Dendritic cell treated with granulocyte-macrophage colony-stimulating factor and Interleukin-4, amounts not matched to agents 40 ng/mL and 50 ng/mL, for 4 days (primary cell): ENCODE measurements around the gene U2AF1.
"Not testable (repeated sequence)": the region's sequence is repeated elsewhere in the genome, so short reads cannot be mapped to it uniquely, and the experiment has no call there.

Experiments
- H3K27ac Mint-ChIP-seq: one replicate; pipeline ENCODE4 v1.8.0; 2022; ENCODE audit warnings: mild to moderate bottlenecking, mixed read lengths
- H3K27me3 Mint-ChIP-seq: one replicate; pipeline ENCODE4 v1.8.0; 2022; ENCODE audit warnings: mild to moderate bottlenecking, mixed read lengths
- H3K36me3 Mint-ChIP-seq: one replicate; pipeline ENCODE4 v1.8.0; 2022; ENCODE audit warnings: low read depth, mixed read lengths
- H3K4me1 Mint-ChIP-seq: one replicate; pipeline ENCODE4 v1.8.0; 2022; ENCODE audit warnings: low read depth, mixed read lengths
- H3K4me3 Mint-ChIP-seq: one replicate; pipeline ENCODE4 v1.8.0; 2022; ENCODE audit warnings: mild to moderate bottlenecking, moderate library complexity, mixed read lengths
- H3K9me3 Mint-ChIP-seq: one replicate; pipeline ENCODE4 v1.8.0; 2022; ENCODE audit warnings: mixed read lengths
- intact Hi-C: fragments of 100-400 bp; cut with micrococcal nuclease; formaldehyde crosslinking; loops from one replicate; pipeline ENCODE4 v1.15.0; 2022

Gene U2AF1, protein sequence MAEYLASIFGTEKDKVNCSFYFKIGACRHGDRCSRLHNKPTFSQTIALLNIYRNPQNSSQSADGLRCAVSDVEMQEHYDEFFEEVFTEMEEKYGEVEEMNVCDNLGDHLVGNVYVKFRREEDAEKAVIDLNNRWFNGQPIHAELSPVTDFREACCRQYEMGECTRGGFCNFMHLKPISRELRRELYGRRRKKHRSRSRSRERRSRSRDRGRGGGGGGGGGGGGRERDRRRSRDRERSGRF

GRCh38 chr21:43106965-43107793 lies at the start of gene U2AF1:
Gene U2AF1 (minus strand): TSS chr21:43107570. CDS start chr21:43107494, 76 bp downstream.
- H3K4me1 Mint-ChIP-seq, intact Hi-C loops, H3K36me3 Mint-ChIP-seq, H3K27me3 Mint-ChIP-seq, H3K9me3 Mint-ChIP-seq: not testable (repeated sequence)
- H3K27ac Mint-ChIP-seq: peak within 1 kb of the TSS; percentile 53
- H3K4me3 Mint-ChIP-seq: peak within 1 kb of the TSS; percentile 64

DNA sequence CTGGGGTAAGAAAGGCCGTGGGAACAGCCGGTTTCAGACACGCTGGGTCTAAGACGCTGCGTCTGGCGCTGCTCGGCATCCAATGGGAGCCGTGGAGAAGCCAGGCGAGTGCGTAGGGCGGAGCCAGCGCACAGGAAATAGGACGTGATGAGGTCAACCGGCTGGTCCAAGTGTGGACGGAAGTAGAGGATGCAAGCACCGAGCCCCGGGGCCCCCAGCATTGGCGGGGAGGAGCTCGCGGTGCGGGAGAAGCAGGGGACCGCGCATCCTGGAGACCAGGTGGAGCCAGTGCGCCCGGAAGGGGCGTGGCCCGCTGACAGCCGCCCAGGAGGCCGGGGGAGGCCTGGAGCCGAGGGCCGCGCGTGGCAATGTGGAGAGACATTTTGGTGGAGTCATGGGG lies 46.2 kb upstream of the U2AF1 start:
- H3K36me3 Mint-ChIP-seq, H3K27ac Mint-ChIP-seq, H3K4me1 Mint-ChIP-seq, intact Hi-C loops, H3K27me3 Mint-ChIP-seq, H3K4me3 Mint-ChIP-seq, H3K9me3 Mint-ChIP-seq: not testable (repeated sequence)

- H3K27me3 Mint-ChIP-seq, H3K4me3 Mint-ChIP-seq, H3K9me3 Mint-ChIP-seq, H3K27ac Mint-ChIP-seq, intact Hi-C loops, H3K36me3 Mint-ChIP-seq, H3K4me1 Mint-ChIP-seq: not testable (repeated sequence)
Observed at GRCh38 chr21:43149344-43149743, 42.0 kb upstream of the U2AF1 start.

DNA sequence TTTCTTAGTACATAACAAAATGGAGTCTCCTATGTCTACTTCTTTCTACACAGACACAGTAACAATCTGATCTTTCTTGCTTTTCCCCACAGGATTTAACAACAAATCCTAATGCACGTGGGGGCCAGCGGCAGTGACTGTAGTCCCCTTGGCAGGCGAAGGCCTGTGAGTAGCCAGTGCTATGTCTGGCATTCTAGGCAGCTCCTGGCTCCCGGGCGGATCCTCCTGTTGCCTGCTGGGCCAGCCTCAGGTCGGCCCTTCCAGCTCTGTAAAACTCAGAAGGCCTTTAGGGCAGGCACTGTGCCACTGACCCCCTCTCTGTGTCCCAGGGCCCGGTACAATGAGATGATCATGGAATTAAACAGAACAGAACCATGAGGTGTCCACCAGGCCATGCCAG lies 40.6 kb upstream of the U2AF1 start:
- H3K4me3 Mint-ChIP-seq, H3K36me3 Mint-ChIP-seq, H3K9me3 Mint-ChIP-seq, H3K27ac Mint-ChIP-seq, H3K27me3 Mint-ChIP-seq, H3K4me1 Mint-ChIP-seq, intact Hi-C loops: not testable (repeated sequence)

- H3K36me3 Mint-ChIP-seq, H3K27ac Mint-ChIP-seq, H3K4me1 Mint-ChIP-seq, H3K9me3 Mint-ChIP-seq, H3K27me3 Mint-ChIP-seq, H3K4me3 Mint-ChIP-seq, intact Hi-C loops: not testable (repeated sequence)
Observed at GRCh38 chr21:43146637-43147036, 39.3 kb upstream of the U2AF1 start.

GRCh38 chr21:43141407-43141806 lies 34.0 kb upstream of the U2AF1 start:
- H3K9me3 Mint-ChIP-seq, H3K36me3 Mint-ChIP-seq, intact Hi-C loops, H3K27me3 Mint-ChIP-seq, H3K27ac Mint-ChIP-seq, H3K4me1 Mint-ChIP-seq, H3K4me3 Mint-ChIP-seq: not testable (repeated sequence)

- H3K4me3 Mint-ChIP-seq, H3K4me1 Mint-ChIP-seq, H3K36me3 Mint-ChIP-seq, H3K27me3 Mint-ChIP-seq, H3K27ac Mint-ChIP-seq, intact Hi-C loops, H3K9me3 Mint-ChIP-seq: not testable (repeated sequence)
Observed at GRCh38 chr21:43138944-43139343, 31.6 kb upstream of the U2AF1 start.

- intact Hi-C loops: not testable (repeated sequence)
Observed at GRCh38 chr21:43134520-43134919, 27.1 kb upstream of the U2AF1 start.

GRCh38 chr21:43130094-43130493 lies 22.7 kb upstream of the U2AF1 start:
- H3K27ac Mint-ChIP-seq, H3K36me3 Mint-ChIP-seq, H3K27me3 Mint-ChIP-seq, H3K9me3 Mint-ChIP-seq, intact Hi-C loops, H3K4me3 Mint-ChIP-seq, H3K4me1 Mint-ChIP-seq: not testable (repeated sequence)

More at GRCh38 chr21:43134520-43134919, 27.1 kb upstream of the U2AF1 start:
- H3K36me3 Mint-ChIP-seq, H3K27me3 Mint-ChIP-seq, H3K27ac Mint-ChIP-seq, H3K4me1 Mint-ChIP-seq, H3K4me3 Mint-ChIP-seq, H3K9me3 Mint-ChIP-seq: not testable (repeated sequence)

GRCh38 chr21:43115956-43116355 lies 8.6 kb upstream of the U2AF1 start:
- H3K27me3 Mint-ChIP-seq, intact Hi-C loops, H3K36me3 Mint-ChIP-seq, H3K4me1 Mint-ChIP-seq, H3K9me3 Mint-ChIP-seq, H3K4me3 Mint-ChIP-seq, H3K27ac Mint-ChIP-seq: not testable (repeated sequence)

GRCh38 chr21:43114483-43114882 lies 7.1 kb upstream of the U2AF1 start:
- intact Hi-C loops, H3K27ac Mint-ChIP-seq, H3K4me1 Mint-ChIP-seq, H3K4me3 Mint-ChIP-seq, H3K9me3 Mint-ChIP-seq, H3K36me3 Mint-ChIP-seq, H3K27me3 Mint-ChIP-seq: not testable (repeated sequence)

DNA sequence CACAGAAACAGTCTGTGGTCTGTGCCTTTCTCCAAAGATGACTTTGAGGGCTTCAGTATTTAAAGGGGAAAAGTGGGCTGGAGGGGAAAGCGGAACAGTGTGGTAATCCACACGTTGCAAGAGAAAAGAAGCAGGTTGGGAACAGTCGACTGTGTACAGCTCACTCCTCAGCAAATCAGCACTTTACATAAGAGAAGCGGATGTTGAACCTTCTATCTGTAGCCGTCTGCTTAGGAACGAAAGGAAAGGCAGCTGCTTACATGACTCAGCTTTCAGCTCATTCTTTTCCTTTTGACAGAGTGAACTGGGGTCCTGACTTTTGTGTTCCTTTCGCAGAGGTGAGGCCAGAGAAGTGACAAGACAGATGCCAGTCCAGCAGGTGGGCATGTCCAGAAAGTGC lies 1.6 kb upstream of the U2AF1 start:
- H3K36me3 Mint-ChIP-seq, H3K9me3 Mint-ChIP-seq, intact Hi-C loops, H3K4me3 Mint-ChIP-seq, H3K27ac Mint-ChIP-seq, H3K4me1 Mint-ChIP-seq, H3K27me3 Mint-ChIP-seq: not testable (repeated sequence)

DNA sequence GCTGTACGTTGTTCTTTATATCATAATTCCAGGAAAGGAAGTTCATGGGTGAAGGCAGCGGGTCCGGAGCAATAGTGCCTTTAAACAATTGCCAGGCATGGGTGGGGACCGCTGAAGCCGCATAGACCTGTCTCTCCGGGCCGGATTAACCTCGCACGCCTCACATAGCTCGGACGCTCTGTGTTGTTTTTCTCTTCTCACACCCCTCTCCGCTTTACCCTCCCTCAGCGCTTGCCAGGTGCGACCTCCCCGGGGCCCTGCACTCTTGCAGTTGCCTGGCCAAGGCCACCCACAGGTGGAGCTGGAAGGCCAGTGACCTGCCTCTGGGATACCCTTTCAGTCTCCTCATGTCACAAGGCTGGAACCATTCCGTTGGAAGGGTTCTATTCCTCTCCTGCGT lies 807 bp upstream of the U2AF1 start:
- H3K36me3 Mint-ChIP-seq, H3K27me3 Mint-ChIP-seq, H3K27ac Mint-ChIP-seq, intact Hi-C loops, H3K4me3 Mint-ChIP-seq, H3K4me1 Mint-ChIP-seq, H3K9me3 Mint-ChIP-seq: not testable (repeated sequence)

GRCh38 chr21:43107794-43108137 lies 396 bp upstream of the U2AF1 start:
- H3K27me3 Mint-ChIP-seq, H3K27ac Mint-ChIP-seq, H3K4me1 Mint-ChIP-seq, H3K4me3 Mint-ChIP-seq, intact Hi-C loops, H3K9me3 Mint-ChIP-seq, H3K36me3 Mint-ChIP-seq: not testable (repeated sequence)

GRCh38 chr21:43104642-43105041 lies 2.7 kb downstream of the U2AF1 start:
- H3K4me1 Mint-ChIP-seq, intact Hi-C loops, H3K36me3 Mint-ChIP-seq, H3K9me3 Mint-ChIP-seq, H3K4me3 Mint-ChIP-seq, H3K27me3 Mint-ChIP-seq, H3K27ac Mint-ChIP-seq: not testable (repeated sequence)
